Measurements from ENCODE around the gene ADAM15.

The ADAM15 gene

GRCh38 chr1:155079487-155080311, 28.6 kb downstream of the ADAM15 start:
- intact Hi-C loops (cut with DNase I): loop anchor here (5.0 kb wide), 1 partner anchor 117 kb away; the partner anchor contains the start of gene PYGO2
- DNase-seq: peak in 3 of 10 donors; percentile 23 to 86 (median 80)

GRCh38 chr1:155080312-155081228, 29.5 kb downstream of the ADAM15 start:
- intact Hi-C loops (cut with DNase I): loop anchor here (5.0 kb wide), 1 partner anchor 118 kb away; the partner anchor contains the start of gene PYGO2
- peak in 4 of 10 donors; percentile 29 to 92 (median 68) for DNase-seq

- DNase-seq: peak in 3 of 10 donors; percentile 38 to 85 (median 82)
- intact Hi-C loops (cut with DNase I): loop anchor here (5.0 kb wide), 1 partner anchor 119 kb away; the partner anchor contains the start of gene PYGO2
Observed at GRCh38 chr1:155081472-155082300, 30.6 kb downstream of the ADAM15 start.

DNA sequence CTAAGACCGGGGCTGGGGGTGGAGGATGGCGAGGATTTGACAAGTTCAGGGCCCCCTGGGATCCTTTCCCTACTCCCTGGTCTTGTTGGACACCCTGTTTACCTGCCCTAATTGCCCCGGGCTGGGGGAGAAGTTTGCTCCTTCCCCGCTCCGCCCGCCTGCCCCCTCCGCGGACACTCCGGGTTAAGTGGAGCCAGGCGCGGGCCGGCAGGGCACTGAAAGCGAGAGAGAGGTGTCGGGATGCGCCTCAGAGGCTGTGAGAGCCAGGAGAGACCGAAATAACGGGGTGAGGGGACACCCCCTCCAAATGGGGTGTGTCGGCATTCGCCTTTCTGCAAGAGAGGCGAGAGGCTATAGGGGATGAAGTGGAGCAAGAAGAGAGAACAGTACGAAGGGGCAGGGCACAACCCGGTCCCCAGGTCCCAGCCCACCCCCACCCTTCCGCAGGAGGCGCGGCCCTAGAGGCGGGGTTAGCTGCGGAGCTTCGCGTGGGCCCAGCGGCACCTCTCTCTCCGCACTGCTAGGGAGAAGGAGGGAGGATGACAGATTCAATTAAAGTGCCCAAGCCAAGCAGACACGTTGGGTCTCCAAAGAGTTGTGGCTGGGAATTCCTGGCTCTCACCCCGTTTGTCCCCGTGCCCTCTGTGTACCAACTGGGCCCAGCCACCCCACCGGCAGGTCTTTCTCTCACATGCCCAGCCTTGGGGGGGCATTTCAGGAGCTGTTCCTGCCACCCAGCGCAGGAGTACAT, 31.4 kb downstream of the ADAM15 start:
- intact Hi-C loops (cut with DNase I): loop anchor here (5.0 kb wide), 1 partner anchor 120 kb away; the partner anchor contains the start of gene PYGO2
- DNase-seq: peak in 2 of 10 donors; percentile 54 to 73

DNA sequence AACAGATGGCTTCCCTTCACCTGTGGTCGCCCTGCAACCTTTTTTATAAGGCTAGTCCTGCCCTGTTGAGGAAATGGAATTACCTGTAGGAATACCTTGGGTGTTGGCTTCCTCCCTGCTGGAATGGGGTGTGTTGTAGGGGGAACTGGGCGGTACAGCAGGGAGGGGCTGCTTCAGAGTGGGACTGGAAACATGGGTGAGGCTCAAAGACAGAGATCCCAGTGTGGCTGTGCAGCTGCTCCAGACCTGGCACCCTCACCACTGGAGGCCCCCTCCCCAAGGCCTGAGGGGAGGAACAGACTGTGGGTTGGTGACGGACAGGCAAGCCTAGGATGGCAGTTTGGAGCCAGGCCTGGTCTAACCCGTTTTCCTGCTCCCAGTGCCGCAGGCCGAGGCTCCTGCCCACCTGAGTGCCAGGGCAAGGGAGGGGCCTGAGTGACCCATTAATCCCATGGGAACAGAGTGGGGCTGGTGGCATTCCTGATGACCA, 32.0 kb downstream of the ADAM15 start:
- DNase-seq: peak in 1 of 10 donors; percentile 71
- intact Hi-C loops (cut with DNase I): loop anchor here (5.0 kb wide), 1 partner anchor 121 kb away; the partner anchor contains the start of gene PYGO2

DNA sequence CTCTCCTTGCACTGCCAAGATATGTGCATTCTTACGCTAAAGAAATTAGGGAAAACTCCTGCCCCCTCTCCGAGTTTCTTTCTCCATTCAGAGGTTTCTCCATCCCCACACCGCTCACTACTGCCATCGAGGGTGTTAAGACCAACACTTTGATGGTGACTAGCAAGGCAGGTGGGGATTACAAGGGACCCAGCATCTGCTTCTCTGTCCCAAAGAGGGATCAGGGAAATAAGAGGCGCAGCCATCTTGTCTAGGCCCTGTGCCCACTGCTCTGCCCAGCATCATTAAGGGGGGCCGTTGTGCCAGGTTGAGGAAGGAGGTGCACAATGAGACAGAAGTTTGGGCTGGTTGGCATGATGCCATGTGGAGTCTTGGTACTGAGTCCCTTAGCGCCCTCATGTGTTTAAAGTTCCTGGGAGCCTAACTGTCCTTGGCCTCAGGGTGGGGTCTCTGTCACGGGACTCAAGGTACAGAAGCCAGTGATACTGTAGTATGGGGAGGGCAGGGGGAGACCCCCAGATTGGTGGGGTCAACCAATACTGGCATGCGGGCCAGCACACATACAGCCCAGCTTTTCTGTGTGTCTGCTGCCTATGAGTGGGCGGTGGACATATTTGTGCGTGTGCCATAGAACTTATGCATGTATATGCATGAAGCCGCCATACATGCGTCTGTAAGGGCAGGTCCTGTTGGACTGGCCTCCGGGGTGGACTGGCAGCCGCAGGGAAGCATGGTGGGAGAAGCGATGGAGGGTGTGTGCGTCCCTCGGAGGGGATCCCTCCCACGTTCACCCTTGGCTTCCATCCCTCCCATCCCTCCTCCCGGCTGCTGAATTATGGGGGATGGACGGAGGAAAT, 33.0 kb downstream of the ADAM15 start:
- peak in 5 of 10 donors; percentile 48 to 86 (median 58) for DNase-seq
- intact Hi-C loops (cut with DNase I): loop anchor here (2.0 to 5.0 kb wide), 3 partner anchors 21 to 122 kb away; partner anchors contain the start of genes ADAM15, EFNA4 and PYGO2

- intact Hi-C loops (cut with DNase I): loop anchor here (2.0 to 5.0 kb wide), 3 partner anchors 22 to 123 kb away; partner anchors contain the start of genes ADAM15, EFNA4 and PYGO2
Observed at GRCh38 chr1:155084722-155085503, 33.8 kb downstream of the ADAM15 start.

GRCh38 chr1:155085504-155086127, 34.5 kb downstream of the ADAM15 start:
- intact Hi-C loops (cut with DNase I): loop anchor here (2.0 kb wide), 2 partner anchors 23 to 35 kb away; partner anchors contain the start of genes ADAM15 and EFNA4
- peak in 4 of 10 donors; percentile 29 to 83 (median 75) for DNase-seq

More at GRCh38 chr1:155084722-155085503, 33.8 kb downstream of the ADAM15 start:
- peak; percentile 87 to 99 (median 92) for DNase-seq

- intact Hi-C loops (cut with DNase I): no loop called here
- DNase-seq: peak in 8 of 10 donors; percentile 64 to 95 (median 74)
Observed at GRCh38 chr1:155086128-155086741, 35.1 kb downstream of the ADAM15 start.

GRCh38 chr1:155086856-155087535, 35.9 kb downstream of the ADAM15 start:
- DNase-seq: peak in 1 of 10 donors; percentile 22
- intact Hi-C loops (cut with DNase I): no loop called here

DNA sequence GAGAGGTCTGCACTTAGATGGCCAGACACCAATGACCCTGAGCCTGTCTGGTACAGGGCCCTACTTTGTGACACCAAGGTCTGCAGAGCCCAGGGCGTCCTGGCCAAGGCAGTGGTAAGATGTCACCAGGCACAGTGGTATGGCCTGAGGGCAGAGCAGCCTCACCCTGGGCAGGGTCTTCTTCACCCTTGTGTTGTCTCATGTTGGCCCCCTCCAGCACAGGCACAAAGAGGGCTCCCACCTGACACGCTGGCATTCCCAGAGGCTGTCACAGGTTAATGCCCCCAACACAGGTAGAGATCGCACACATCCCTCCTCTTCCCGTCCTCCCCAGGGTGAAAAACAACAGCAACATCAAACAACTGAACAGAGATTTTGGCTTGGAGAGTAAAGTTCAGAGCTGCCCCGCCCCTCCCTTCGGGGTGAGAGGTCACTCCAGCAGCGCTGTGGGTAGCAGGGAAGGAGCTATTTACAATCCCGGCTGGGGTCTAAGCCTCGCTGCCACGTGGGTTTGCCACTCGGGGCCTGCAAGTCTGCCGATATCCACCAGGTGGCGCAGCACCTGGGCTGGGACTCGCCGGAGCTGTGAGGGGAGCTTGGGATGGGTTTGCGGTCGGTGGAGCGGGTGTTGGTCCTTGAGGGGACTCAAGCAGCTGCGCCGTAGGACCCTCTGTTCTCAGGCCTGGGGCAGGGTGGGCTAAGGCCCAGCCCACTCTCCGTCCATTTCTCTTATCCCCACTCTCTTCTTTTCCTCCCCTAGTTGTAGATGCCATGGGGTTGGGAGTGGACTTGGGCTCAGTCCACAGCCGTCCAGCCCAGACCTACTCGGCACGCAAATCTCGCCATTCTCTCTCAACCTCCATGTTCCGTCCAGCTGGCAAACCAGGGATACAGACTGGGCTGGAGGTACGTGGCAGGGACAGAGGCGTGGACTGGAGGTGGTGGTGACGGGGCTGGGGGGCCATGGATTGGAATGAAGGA, 40.2 kb downstream of the ADAM15 start:
- intact Hi-C loops (cut with DNase I): loop anchor here (1.0 to 5.0 kb wide), 2 partner anchors 36 to 77 kb away; partner anchors contain the start of gene EFNA1
- peak; percentile 68 to 96 (median 82) for DNase-seq

DNA sequence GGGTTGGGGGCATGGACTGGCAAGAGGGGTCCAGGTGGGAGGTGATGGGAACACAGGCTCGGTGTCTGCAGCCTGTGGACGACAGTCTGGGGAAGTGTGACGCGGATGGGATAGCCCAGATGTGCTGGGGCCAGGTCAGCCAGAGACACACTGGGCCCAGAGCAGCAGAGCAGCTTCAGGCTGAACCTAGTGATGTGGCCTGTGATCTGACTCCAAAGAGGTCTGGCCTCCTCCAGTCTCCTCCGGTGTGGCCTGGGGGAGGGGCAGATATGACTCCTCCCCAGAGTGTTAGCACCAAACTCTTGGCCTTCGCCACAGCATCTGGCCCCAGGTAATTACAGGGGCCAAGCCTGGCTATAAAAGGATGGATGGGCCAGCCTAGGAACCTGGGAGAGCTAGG, 41.0 kb downstream of the ADAM15 start:
- peak in 1 of 10 donors; percentile 55 for DNase-seq
- intact Hi-C loops (cut with DNase I): loop anchor here (5.0 kb wide), 1 partner anchor 35 kb away; the partner anchor contains the start of gene EFNA1

DNA sequence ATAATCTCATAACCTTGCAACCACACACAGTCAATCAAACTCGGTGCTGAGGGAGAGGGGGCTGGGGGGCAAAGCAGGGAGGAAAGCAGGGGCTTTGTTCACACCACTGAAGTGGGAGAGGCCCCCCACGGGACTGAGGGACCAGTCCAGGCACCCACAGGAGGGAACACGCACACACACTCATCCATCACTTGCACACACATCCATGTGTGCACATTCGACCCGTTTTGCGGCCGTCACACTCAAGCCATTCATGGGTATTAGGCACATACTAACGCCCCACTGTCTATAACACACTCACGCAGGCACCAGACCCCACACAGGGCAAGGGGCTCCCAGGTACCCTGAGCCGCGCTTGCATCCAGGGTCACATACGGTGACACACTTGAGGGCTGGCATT, 41.5 kb downstream of the ADAM15 start:
- intact Hi-C loops (cut with DNase I): loop anchor here (5.0 kb wide), 1 partner anchor 35 kb away; the partner anchor contains the start of gene EFNA1

More for the DNA sequence above, 41.5 kb downstream of the ADAM15 start:
- DNase-seq: peak in 1 of 10 donors; percentile 76

Data from posterior cingulate gyrus (tissue), 11 donors.